Ammon's horn (tissue), 1 donor: ENCODE data around the gene ENDOG.
"Not testable (repeated sequence)": the region's sequence is repeated elsewhere in the genome, so short reads cannot be mapped to it uniquely, and the experiment has no call there.

Source experiments
- DNase-seq: peaks from one replicate; pipeline ENCODE4 v3.0.0-alpha.2; 2016; ENCODE audit warnings: low spot score

Gene ENDOG

DNA sequence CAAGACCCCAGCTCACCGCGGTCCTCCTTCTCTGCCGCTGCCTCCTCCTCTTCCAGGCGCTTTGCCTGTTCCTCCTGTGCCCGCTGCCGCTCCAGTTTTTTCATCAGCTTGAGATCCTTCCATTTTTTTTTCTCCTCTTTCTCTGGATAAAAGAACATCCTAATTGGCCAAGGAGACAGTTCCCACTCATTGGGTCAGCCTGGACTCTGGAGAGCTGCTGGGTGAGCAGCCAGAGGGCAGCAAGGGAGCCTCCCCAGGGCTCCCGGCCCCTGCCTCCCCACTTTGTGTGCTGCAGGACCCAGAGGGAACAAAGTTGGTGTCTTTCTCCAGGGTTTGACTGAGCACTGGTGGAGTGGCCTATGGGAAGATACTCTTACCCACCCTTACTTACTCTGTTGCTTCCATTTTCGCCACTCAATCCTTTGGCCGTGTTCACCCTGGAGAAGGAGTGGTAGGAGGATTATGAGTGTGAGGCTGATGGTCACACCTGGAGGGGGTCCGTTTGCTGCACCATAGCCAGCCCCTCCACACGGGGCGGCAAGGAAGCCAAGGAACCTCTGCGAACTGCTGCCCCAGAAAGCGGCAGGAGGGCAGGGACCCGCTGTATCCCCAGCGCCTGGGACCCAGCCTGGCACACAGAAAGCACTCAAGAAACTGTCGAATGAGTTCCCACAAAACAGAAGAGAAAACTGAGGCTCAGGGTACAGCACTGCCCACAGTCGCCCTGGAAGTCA, 10.6 kb downstream of the ENDOG start:
- DNase-seq: no peak

DNA sequence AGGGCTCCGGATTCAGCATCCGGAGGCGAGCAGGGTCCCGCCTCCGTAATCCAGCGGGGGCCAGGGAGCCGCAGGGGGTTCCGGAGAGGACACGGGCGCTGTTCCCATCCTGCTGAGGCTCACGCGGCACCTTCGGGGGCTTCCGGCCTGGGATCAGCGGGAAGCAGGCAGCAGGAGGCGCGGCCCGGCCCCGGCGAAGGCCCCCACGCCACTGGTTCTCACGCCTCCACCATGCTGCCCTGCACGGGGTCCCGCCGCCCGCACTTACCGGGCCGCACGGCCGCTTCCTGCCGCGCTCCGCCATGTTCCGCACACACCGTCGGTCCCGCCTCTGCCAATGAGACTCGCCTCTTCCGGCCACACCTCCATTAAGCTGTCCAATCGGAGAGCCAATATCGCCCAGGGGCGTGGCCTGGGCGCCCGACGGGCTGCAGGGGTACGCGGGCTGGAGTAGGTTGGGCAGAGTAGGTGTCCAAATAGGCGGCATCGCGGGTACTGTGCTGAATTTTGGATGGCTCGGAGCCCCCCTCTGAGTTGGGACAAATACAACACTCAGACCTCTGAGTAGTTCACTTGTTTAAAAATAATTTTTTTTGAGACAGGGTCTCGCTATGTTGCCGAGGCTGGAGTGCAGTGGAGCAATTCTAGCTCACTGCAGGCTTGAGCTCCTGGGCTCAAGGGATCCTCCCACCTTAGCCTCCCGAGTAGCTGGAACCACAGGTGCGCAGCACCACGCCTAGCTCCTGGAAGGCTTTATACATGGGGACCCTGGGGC, 11.4 kb downstream of the ENDOG start, which contains the start of gene SPOUT1:
SPOUT1 (minus strand) TSS at position 318 of the 775 bp plus-strand sequence; CDS start at position 304, 14 bp downstream.
- DNase-seq: peak; percentile 96

DNA sequence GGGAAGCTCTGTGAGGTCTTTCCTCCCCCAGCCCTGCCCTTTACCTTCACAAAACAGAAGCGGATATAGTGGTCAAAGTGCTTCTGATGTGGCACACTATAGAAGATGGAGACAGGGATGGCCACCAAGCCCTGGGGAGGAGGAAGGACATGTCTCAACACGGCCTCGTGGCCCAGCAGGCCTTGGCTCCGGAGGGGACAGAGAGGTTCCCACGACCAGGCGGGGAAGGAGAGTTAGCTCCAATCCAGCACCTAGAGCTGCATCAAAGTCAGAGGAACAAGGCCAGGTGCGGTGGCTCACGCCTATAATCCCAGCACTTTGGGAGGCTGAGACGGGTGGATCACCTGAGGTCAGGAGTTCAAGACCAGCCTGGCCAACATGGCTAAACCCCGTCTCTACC, 15.4 kb downstream of the ENDOG start:
- DNase-seq: no peak

DNA sequence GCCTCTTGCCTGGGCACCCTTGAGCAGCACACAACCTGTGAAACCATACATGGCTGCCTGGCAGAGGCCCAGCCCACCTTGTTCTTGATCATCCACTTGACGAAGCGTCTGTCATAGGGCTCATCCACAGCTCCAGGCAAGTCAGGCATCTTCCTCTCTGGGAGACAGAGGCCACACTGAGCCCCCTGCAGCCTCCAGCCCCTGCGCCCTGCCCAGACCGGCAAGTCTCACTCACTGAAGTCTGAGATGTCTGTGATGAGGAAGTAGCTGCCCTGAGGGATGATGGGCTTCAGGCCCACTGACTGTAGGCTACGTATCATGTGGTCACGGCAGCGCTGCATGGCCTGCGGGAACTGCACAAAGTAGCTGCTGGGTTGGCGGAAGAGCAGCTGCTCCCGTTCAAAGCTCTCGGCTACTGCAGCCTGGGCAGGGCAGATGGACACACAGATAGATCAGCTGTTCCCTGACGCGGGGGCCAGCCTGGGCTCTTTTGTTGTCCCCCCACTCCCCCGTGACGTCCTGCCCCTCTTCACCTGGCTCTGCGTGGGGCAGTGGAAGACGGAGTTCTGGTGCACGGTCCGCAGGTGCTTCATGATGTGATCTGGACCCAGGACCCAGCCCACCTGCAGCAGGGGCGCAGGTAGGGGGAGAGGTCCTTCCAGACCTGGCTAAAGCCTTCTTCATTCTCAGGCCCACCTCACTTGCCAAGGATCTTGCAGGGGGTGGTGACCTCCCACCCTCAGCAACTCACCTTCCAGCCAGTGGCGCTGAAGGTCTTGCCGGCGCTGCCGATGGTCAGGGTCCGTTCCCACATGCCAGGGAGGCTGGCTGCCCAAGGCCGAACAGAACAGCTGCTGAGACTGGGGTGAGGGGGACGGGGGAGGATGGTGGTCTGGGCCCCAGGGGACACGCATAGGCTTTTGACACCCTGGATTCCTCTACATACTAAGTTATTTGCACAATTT, 17.2 kb downstream of the ENDOG start:
- no peak for DNase-seq

DNA sequence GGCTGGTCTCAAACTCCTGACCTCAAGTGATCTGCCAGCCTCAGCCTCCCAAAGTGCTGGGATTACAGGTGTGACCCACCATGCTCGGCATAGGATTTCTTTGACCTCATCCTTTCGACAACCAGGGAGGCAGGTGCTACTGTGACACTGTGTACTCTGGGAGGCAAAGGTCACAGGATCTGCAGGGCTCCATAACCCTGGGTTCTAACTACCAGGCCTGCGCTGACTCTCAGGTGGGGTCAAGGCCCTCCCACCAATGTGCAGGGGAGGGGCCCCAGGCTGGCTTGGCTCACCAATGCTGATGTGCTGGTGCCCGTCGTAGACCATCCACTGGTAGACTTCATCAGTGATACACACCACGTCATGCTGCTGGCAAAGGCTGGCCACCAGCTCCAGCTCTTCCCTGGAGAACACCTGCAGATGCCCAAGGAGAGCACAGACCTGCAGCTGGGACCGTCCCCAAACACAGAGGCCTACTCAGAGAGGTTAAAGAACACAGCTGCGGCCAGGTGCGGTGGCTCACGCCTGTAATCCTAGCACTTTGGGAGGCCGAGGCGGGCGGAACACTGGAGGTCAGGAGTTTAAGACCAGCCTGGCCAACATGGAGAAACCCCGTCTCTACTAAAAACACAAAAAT, 18.3 kb downstream of the ENDOG start:
- no peak for DNase-seq

DNA sequence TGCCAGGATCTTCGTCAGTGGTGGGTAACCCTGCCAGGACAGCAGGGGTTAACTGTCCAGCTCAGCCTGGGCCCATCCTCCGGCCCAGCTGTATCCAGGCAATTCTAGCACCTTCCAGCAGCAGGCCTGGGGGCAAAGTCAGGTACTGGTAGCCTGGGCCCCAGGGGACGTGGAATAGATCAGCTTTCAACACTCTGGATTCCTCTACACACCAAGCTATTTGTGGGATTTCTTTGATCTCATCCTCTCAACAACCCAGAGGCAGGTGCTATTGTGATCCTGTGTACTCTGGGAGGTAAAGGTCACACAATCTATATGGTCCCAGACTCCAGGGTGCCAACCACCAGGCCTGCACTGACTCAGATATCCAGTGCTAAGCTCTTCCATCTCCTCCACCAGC, 20.0 kb downstream of the ENDOG start:
- DNase-seq: no peak

DNA sequence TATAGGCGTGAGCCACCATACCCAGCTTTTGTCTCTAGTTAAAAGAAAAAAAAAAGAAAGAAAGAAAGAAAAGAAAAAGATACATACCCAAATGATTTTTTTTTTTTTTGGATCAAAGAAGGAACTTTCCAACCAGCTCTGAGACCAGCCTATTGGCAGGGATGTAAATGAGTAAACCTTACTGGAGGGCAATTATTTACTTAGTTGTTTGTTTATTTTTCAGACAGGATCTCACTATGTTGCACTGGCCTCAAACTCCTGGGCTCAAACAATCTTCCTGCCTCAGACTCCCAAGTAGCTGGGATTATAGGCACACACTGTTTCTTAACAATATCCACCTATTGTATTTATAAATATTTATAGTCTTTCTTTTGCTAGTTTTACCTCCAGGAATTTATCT, 22.2 kb downstream of the ENDOG start:
- DNase-seq: no peak

DNA sequence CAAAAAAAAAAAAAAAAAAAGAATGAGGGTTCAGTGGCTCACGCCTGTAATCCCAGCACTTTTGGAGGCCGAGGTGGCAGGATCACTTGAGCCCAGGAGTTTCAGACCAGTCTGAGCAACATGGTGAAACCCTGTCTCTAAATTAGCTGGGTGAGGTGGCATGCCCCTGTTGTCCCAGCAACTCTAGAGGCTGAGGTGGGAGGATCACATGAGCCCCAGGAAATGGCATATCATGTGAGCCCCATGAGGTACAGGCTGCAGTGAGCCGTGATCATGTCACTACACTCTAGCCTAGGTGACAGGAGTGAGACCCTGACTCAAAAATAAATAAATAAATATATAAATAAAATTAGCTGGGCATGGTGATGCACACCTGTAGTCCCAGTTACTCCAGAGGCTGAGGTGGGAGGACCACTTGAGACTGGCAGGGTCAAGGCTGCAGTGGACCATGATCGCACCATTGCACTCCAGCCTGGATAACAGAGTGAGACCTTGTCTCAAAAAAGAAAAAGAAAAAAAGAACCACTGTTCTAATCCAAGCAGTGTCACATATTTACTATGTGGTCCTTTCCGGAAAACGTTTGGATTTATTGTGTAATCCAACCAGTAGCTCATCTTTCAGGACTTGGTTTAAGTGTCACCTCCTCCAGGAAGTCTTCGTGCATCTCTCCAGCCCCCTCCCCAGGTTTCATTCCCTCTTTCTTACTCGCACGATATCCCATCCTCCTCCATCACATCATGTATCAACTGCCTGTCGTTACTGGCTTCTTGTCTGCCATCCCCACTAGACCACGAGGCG, 23.6 kb downstream of the ENDOG start:
- no peak for DNase-seq

DNA sequence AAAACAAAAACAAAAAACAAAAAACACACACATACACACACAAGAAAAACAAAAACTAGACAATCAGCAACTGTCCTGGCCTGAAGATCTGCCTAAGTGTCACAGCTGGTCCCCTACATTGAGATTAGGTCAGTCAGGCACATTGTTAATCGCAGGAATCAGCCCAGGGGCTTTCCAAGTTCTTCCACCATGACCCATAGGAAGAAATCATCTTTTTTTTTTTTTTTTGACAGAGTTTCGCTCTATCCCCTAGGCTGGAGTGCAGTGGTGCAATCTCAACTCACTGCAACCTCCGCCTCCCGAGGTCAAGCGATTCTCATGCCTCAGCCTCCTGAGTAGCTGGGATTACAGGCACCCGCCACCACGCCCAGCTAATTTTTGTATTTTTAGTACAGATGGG, 24.9 kb downstream of the ENDOG start:
- DNase-seq: not testable (repeated sequence)

DNA sequence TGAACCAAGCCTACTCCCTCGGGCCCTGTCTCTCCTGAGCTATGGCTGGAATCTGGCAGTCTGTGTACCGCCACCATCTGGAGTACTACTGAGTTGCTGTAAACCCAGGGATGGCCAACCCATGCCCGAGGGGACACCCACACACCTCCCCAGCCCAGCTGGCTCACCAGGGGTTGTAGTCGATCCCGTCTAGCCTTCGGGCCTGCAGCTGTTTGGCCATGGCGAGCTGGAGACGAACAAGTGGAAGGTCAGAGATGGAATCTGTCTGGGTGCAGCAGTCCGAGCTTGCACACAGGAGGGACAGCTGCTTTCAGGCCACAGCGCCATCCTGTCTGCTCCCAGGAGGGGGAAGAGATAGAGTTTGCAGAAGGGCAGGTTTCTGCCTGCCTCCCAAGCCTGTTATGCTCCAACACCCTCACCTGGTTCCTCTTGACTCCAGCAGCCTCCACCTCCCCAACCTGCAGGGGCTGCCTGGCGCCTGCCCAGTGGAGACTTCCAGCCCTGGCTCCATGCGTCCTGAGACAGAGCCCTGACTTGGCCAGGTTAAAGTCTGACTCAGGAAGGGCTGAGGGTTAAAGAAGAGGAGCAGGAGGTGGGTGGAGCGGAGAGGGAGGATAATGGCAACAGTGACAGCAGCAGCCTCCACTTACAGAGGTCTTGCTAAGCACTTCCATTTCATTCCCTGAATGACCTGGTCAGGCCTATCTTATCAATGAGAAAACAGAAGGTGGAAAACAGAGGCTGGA, 27.1 kb downstream of the ENDOG start:
- no peak for DNase-seq

DNA sequence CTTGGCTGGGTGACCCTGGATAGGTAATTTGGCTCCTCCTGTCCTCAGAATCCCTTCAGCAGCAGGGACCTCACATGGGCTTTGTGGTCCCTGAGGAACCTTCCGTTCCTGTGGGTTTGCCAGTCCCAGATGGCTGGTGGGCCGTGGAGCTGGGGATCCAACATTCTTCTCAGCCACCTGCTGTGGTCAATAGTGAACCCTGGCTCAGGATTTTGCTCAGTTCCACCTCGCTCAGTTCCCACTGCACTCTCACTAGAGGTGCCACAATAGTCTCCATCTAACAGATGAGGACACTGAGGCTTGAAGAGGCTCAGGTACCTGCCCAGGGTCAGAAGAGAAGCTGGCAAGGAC, 28.4 kb downstream of the ENDOG start:
- no peak for DNase-seq

DNA sequence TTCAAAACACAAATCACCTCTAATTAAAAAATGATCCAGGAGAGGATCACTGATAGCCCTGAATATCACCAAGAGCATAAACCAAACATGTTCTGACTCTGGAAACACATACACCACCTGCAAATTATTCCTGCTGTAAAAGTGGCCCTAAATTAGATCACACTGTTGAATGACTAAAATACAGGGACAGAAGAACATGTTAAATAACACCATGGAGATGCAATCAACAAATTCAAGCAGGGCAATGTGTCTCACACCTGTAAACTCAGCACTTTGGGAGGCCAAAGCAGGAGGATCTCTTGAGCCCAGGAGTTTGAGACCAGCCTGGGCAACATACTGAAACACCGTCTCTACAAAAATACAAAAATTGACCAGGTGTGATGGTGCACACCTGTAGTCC, 29.5 kb downstream of the ENDOG start:
- no peak for DNase-seq

DNA sequence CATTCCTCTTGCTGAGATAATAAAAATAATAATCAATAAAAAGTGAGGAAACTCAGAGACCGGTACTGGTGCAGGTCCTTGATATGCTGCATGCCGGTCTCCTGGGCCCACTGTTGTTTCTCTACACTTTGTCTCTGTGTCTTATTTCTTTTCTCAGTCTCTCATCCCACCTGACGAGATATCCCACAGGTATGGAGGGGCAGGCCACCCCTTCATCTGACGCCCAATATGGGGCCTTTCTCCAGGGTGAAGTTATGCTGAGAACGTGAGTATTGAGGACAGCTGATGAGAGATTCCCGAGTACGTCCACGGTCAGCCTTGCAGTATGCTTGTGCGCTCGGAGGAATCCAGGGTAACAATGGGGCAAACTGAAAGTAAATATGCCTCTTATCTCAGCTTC, 32.7 kb downstream of the ENDOG start:
- not testable (repeated sequence) for DNase-seq

DNA sequence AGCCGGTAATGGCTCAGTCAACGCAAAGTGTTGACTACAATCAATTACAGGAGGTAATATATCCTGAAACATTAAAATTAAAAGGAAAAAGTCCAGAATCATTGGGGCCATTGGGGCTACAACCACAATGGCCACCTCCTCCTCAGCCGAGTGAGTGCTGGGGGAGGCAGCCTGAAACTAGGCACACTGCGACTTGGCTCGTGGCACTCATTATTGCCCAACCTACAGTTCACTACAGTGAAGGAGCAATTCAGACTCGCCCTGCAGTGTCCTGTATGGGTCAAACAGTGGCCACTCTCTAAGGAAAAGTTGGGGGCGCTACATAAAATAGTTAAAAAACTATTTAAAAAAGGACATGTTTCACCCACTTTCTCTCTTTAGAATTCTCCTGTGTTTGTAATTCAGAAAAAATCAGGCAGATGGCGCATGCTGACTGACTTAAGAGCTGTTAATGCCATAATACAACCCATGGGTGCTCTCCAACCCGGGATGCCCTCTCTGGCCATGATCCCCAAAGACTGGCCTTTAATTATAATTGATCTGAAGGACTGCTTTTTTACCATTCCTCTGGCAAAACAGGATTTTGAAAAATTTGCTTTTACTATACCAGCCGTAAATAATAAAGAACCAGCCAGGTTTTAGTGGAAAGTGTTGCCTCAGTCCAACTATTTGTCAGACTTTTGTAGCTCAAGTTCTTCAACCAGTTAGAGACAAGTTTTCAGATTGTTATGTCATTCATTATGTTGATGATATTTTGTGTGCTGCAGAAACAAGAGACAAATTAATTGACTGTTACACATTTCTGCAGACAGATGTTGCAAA, 33.7 kb downstream of the ENDOG start:
- DNase-seq: peak; percentile 73

DNA sequence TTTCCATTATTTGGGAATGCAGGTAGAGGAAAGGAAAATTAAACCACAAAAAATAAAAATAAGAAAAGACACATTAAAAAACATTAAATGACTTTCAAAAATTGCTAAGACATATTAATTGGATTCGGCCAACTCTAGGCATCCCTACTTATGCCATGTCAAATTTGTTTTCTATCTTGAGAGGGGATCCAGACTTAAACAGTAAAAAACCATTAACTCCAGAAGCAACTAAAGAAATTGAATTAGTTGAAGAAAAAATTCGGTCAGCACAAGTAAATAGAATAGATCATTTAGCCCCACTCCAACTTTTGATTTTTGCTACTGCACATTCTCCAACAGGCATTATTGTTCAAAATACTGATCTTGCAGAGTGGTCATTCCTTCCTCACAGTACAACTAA, 34.3 kb downstream of the ENDOG start:
- not testable (repeated sequence) for DNase-seq

DNA sequence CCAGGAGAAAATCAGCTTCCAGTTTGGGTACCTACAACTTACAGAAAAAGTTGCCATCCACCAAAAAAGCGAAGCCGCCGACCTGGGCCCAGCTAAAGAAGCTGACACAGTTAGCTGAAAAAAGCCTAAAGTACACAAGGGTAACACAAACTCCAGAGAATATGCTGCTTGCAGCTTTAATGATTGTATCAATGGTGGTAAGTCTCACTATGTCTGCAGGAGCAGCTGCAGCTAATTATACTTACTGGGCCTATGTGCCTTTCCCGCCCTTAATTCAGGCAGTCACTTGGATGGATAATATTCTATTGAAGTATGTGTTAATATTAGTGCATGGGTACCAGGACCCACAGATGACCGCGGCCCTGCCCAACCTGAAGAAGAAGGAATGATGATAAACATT, 36.2 kb downstream of the ENDOG start:
- DNase-seq: not testable (repeated sequence)

DNA sequence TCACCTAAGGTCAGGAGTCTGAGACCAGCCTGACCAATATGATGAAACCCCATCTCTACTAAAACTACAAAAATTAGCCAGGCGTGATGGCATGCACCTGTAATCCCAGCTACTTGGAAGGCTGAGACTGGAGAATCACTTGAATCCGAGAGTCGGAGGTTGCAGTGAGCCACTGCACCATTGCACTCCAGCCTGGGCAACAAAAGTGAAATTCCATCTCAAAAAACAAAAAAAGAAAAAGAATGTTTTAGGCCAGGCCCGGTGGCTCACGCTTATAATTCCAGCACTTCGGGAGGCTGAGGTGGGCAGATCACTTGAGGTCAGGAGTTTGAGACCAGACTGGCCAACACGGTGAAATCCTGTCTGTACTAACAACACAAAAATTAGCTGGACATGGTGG, 40.2 kb downstream of the ENDOG start:
- not testable (repeated sequence) for DNase-seq

DNA sequence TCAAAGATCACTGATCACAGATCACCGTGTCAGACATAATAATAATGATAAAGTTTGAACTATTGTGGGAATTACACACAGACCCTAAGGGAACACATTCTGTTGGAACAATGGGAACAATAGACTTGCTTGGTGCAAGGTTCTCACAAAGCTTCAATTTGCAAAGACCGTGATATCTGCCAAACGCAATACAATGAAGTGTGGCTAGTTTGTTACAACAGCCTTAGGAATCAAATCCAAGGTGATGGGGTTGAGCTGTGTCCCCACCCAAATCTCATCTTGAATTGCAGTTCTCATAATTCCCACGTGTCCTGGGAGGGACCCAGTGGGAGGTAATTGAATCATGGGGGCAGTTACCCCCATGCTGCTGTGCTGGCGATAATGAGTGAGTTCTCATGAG, 42.6 kb downstream of the ENDOG start:
- no peak for DNase-seq

DNA sequence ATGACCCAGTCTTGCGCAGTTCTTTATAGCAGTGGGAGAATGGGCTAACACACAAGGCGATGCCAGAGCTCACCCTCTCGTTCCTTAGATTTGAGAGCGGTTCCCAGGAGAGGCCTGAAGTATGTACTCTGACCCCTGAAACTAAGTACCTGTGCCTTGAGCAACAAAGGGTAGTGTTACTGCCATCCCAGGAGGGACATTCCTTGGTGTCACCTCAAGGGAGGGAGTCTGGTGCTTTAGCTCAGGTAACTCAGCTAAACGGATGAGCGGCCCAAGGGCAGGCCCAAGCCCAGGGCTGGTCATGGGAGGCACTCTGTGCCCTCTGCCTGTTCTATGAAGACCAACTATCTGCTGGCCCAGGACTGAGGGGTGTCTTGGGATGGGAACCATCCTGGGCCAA, 43.2 kb downstream of the ENDOG start:
- no peak for DNase-seq
